Colonic mucosa (tissue), 4 donors: ENCODE measurements around the gene HBB. TPM values are rescaled to one million over a fixed set of nuclear protein-coding genes. Genes with fewer than 3 reads are reported as not detected.

ENCODE experiments used
- DNase-seq: peaks from one replicate; pipeline ENCODE4 v3.0.0-alpha.2; 2020
- H3K27ac ChIP-seq: fragments of 200-600 bp; one replicate; pipeline ENCODE4 v1.8.0; 2021
- H3K27me3 ChIP-seq: fragments of 200-600 bp; one replicate; pipeline ENCODE4 v1.8.0; 2021
- H3K36me3 ChIP-seq: fragments of 200-600 bp; one replicate; pipeline ENCODE4 v1.8.0; 2021
- H3K4me1 ChIP-seq: fragments of 200-600 bp; one replicate; pipeline ENCODE4 v1.8.0; 2021; ENCODE audit warnings: mild to moderate bottlenecking
- H3K4me3 ChIP-seq: fragments of 200-600 bp; one replicate; pipeline ENCODE4 v1.8.0; 2021
- H3K9ac ChIP-seq, 2 donors: one replicate each; pipeline ENCODE4 v1.7.0; 2013; ENCODE audit warnings: control low read depth in 2 of 2, low read depth in 2 of 2, low read length in 2 of 2
- H3K9me3 ChIP-seq: fragments of 200-600 bp; one replicate; pipeline ENCODE4 v1.8.0; 2021
- CTCF ChIP-seq: fragments of 200-600 bp; IDR thresholded peaks from one replicate; pipeline ENCODE4 v1.8.0; 2022; ENCODE audit warnings: antibody characterized with exemption, mild to moderate bottlenecking
- intact Hi-C: fragments of 100-400 bp; cut with DNase I; formaldehyde crosslinking; loops from one replicate; pipeline ENCODE4 v1.14.1; 2022
- total RNA-seq, 2 donors: library from RNA; stranded (reverse); fragmentation: NEBNext Ultra II Directional in 1 of 2; extraction: Animal tissue kit (Norgen Biotek cat#: 25700) in 1 of 2; gene quantifications; one replicate each; pipeline ENCODE4 v1.2.1, GENCODE V29; 2021
- donor health status: healthy.
- donor health status: DM: no; HTN: no; CAD: no.
- donor health status: DM: no; HTN: no; CAD: no.

The HBB gene
- total RNA-seq, 2 donors from 2014 or later: 3.0 to 113 TPM

DNA sequence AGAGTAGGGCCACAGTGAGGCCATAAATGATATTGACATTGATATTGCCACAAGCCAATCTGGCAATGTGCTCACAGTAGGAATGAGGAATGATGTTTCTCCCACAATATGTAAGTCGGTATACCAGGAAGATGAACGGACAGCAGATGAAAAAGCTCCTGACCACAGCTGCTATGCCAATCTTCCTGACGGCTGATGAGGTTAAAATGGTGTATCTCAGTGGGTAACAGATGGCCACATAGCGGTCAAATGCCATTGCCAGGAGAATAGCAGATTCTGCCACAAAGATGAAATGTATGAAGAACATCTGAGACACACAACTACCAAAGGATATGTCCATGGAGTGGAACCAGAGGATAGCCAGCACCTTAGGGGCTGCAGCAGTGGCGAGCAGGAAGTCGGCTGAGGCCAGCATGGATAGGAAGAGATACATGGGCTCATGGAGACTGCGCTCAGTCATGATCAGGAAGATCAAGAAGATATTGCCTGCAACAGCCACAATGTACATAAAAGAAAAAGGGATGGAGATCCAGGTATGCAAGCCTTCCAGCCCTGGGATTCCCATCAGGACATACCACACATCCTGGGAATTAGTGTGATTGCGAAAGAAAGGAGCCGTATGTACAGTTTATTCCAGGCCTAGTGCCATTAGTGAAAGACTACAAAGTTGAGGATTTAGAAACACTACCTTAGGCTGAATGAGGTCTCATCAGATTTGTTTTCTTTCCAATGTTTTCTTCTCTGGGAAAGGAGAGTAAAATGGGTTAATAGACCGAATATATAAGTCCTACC lies 48.6 kb downstream of the HBB start:
- intact Hi-C loops: no loop called here
- H3K4me1 ChIP-seq: no peaks in the 10 kb centered on the region
- no peak overlapping the region for H3K27ac ChIP-seq
- H3K9me3 ChIP-seq: no peaks in the 10 kb centered on the region
- H3K27me3 ChIP-seq: no peaks in the 10 kb centered on the region
- H3K9ac ChIP-seq: no peak overlapping the region
- H3K4me3 ChIP-seq: no peak overlapping the region
- DNase-seq: no peak
- no peak for TF ChIP-seq CTCF
- H3K36me3 ChIP-seq: no peaks in the 10 kb centered on the region

Other genes starting within 250 kb of the HBB start
- gene OR51L1, start 232.2 kb downstream of the HBB start, total RNA-seq: not detected
- not detected for gene OR52J3, start 180.5 kb downstream of the HBB start, total RNA-seq
- not detected for gene OR52E2, start 167.4 kb downstream of the HBB start, total RNA-seq
- not detected for gene OR52E1, start 157.5 kb downstream of the HBB start, total RNA-seq
- gene OR52A5, start 88.7 kb downstream of the HBB start, total RNA-seq: not detected
- not detected for gene OR52A1, start 72.3 kb downstream of the HBB start, total RNA-seq
- gene OR51V1, start 26.4 kb downstream of the HBB start, total RNA-seq: not detected
- not detected for gene HBD, start 7.4 kb upstream of the HBB start, total RNA-seq
- 1 to 10 TPM in 1 of 2 donors, not detected in 1; 5.7 TPM for gene HBG1, start 22.8 kb upstream of the HBB start, total RNA-seq
- gene HBG2, start 27.7 kb upstream of the HBB start, total RNA-seq: 10 to 100 TPM in 1 of 2 donors, not detected in 1; 14.9 TPM
- 1 to 10 TPM in 1 of 2 donors, not detected in 1; 4.0 TPM for gene HBE1, start 42.9 kb upstream of the HBB start, total RNA-seq
- gene OR51B4, start 74.9 kb upstream of the HBB start, total RNA-seq: not detected
- not detected for gene OR51B2, start 97.2 kb upstream of the HBB start, total RNA-seq
- gene OR51B5, start 116.5 kb upstream of the HBB start, total RNA-seq: not detected
- not detected for gene OR51B6, start 124.4 kb upstream of the HBB start, total RNA-seq
- not detected for gene OR51M1, start 156.7 kb upstream of the HBB start, total RNA-seq
- not detected for gene OR51Q1, start 195.0 kb upstream of the HBB start, total RNA-seq
- not detected for gene OR51I1, start 214.4 kb upstream of the HBB start, total RNA-seq
- not detected for gene OR51I2, start 222.3 kb upstream of the HBB start, total RNA-seq